Gastrocnemius medialis (tissue), 4 donors: ENCODE data around the gene AANAT.

Source experiments
- CTCF ChIP-seq, 5 experiments: fragments of 450-650 bp in 3 of 5; fragments of 200-600 bp in 2 of 5; sonication (generic) in 2 of 5; IDR thresholded peaks in 4 of 5; conservative IDR thresholded peaks in 1 of 5; 1 replicate in 4 of 5; 2 replicates in 1 of 5; pipeline ENCODE4 v1.5.1; 2016 to 2019; ENCODE audit warnings: antibody characterized with exemption in 5 of 5, mild to moderate bottlenecking in 3 of 5, moderate library complexity in 3 of 5
- POLR2A ChIP-seq, 2 donors: fragments of 450-650 bp; IDR thresholded peaks; one replicate each; pipeline ENCODE4 v1.6.1; 2017; ENCODE audit warnings: antibody characterized with exemption in 2 of 2, mild to moderate bottlenecking in 2 of 2, moderate library complexity in 2 of 2

GRCh38 chr17:76428511-76428910 is 38.9 kb upstream of the AANAT start:
- TF ChIP-seq CTCF (IDR thresholded peaks at IDR 0.05 in 4 of 5, conservative IDR thresholded peaks at IDR 0.05 in 1 of 5) (no peak), POLR2A (IDR thresholded peaks at IDR 0.05) (no peak)
